PFSK-1 (cell line): ENCODE data around the gene USHBP1.

Source experiments
- SIN3A ChIP-seq: IDR thresholded peaks from 2 replicates; pipeline ENCODE4 v1.6.1; 2012; ENCODE audit warnings: mild to moderate bottlenecking, low read length, moderate library complexity, borderline replicate concordance; ENCODE audit not compliant: insufficient read depth
- TAF1 ChIP-seq: IDR thresholded peaks from 2 replicates; pipeline ENCODE4 v1.6.1; 2012; ENCODE audit warnings: low read length, control low read depth, borderline replicate concordance; ENCODE audit not compliant: insufficient read depth

DNA sequence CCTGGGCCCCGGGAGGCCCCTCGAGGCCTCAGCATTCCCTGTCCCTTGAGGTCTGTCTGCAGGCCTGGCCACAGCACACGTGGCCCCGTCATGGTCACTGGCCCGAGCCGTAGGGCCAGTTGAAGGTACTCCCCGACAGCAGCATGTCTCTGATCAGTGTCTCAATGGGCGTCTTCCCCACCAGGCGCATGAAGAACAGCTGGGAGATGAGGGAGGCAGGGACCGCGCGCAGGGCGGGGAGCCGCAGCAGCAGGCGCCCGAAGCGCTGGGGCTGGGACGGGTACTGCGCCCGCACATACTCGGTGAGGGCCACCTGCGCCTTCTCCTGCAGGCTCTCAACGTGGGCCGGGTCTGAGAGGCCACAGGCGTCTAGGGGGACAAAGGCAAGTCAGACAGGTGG lies 32.3 kb downstream of the USHBP1 start:
- TF ChIP-seq SIN3A (no peak), TAF1 (no peak)
